HG03064 (cell line): ENCODE data around the gene TSC1.
"Not testable (repeated sequence)": the region's sequence is repeated elsewhere in the genome, so short reads cannot be mapped to it uniquely, and the experiment has no call there.

ENCODE experiments used
- ATAC-seq: cut with Tn5 transposase; IDR thresholded peaks from one replicate; pipeline ENCODE4 v1.9.1; 2021; ENCODE audit warnings: low read depth; ENCODE audit not compliant: unreplicated experiment

TSC1 gene

GRCh38 chr9:132978112-132978450 is 33.7 kb upstream of the TSC1 start:
- no peak for ATAC-seq

GRCh38 chr9:132976571-132976970 is 32.2 kb upstream of the TSC1 start:
- ATAC-seq = no peak

- ATAC-seq = no peak
Measured at GRCh38 chr9:132975961-132976360, 31.5 kb upstream of the TSC1 start.

GRCh38 chr9:132973713-132974112 is 29.3 kb upstream of the TSC1 start:
- no peak for ATAC-seq

DNA sequence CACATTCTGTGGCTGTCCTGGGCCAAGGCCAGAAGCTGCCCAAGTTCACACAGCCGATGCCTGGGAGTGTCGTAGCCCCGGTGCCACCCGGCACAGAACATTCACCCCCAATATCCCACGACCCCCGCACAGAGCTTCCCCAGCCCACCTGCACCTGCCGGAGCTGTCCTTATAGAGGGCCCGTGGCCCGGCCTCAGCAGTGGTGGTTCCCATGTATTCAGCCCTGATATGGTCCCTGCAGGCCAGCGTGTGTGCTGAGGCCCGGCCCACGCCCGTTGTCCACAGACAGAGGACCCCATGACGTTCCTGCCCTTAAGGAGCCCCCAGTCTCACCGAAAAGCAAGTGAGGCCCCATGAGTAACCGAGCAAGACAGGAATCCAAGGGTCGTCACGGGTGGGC is 28.8 kb upstream of the TSC1 start:
- ATAC-seq = no peak

DNA sequence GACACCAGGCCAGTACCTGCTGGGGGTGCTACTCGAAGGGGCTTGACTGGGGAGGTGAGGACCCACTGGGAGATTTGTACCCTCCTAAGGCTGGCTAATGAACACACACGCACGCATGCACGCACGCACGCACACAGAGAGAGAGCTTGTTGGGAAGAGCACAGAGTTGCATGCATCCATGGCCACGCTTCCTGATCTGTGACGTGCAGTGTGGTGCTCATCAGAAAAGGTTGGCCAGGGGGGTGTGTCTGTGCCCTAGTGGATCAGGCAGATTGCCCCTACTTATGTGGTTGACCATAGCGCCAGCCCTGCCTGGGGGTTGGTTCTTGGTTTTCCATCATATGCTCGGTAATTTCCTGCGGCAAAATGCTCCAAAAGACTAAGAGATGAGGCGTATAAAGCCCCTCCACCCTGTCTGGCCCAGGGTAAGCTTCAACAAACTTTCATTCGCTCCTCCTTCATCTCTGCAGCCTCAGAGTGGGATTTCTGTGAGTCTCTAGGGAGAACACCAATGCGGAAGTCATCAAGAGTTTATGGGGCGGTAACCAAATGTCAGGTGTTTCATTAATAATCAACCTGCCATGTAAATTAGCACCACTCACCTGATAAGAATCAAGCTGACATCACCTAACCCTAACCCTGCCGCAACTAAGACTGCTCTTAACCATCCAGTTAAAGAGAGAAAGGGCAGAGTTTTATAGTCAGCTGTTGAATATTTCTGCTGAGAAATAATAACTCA is 26.1 kb upstream of the TSC1 start:
- ATAC-seq = no peak

DNA sequence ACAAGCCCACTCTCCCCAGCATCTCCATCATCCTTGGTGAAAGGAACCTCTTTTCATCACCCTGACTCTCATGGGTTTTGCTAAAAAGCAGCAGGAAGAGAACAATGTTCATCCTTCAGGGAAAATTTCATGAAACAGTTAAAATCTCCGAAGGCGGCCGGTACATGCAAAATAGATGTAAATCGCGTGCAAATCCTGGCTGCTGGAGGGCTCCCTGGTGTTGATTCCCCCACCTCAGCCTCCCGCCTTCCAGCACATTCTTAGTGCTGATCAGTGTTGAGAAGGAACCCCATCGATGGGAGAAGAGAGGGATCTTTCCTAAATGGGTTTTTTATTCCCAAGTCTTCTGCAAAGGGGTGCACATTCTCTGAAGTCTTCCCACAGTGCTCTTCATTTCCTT is 25.4 kb upstream of the TSC1 start:
- no peak for ATAC-seq

DNA sequence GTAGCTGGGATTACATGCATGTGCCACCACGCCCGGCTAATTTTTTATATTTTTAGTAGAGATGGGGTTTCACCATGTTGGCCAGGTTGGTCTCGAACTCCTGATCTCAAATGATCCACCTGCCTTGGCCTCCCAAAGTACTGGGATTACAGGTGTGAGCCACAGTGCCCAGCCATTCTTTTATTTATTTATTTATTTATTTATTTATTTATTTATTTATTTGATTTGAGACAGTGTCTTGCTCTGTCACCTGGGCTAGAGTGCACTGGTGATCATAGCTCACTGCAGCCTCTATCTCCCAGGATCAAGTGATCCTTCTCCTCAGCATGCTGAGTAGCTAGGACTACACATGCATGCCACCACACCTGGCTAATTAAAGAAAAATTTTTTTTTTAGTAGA is 23.5 kb upstream of the TSC1 start:
- not testable (repeated sequence) for ATAC-seq

DNA sequence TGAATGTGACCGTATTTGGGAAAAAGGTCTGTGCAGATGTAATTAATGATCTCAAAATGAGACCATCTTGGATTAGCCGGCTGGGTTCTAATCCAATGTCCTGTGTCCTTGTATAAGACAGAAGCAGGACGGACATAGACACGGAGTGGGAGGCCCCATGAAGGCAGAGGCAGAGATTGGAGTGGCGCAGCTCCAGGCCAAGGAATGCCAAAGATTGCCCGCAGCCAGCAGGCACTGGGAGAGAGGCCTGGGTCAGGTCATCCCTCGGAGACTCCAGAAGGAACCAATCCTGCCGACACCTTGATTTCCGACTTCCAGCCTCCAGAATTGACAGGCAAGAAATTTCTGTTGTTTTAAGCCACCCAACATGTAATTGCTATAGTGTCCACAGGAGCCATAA is 21.1 kb upstream of the TSC1 start:
- ATAC-seq = no peak

- ATAC-seq = no peak
Measured at GRCh38 chr9:132961002-132961401, 16.6 kb upstream of the TSC1 start.

DNA sequence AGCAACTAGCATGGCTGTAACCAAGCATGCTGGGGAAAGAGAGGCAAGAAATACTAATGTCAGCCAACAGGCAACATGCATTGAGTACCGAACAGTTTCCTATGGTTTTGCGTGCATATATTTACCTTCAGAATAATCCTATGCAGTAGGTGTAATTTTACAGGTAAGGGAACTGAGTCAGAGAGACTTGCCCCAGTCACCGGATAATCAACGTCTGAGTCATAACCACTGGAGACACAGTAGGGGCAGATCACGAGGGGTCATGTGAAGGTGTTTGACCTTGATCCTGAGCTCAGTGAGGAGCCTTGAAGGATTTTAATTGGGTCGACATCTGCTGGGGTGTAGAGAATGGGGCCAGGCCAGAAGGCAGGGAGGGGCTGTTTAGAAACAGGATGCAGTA is 13.4 kb upstream of the TSC1 start:
- ATAC-seq = no peak

GRCh38 chr9:132955768-132956167 is 11.4 kb upstream of the TSC1 start:
- no peak for ATAC-seq

- no peak for ATAC-seq
Measured at GRCh38 chr9:132955123-132955522, 10.7 kb upstream of the TSC1 start.

DNA sequence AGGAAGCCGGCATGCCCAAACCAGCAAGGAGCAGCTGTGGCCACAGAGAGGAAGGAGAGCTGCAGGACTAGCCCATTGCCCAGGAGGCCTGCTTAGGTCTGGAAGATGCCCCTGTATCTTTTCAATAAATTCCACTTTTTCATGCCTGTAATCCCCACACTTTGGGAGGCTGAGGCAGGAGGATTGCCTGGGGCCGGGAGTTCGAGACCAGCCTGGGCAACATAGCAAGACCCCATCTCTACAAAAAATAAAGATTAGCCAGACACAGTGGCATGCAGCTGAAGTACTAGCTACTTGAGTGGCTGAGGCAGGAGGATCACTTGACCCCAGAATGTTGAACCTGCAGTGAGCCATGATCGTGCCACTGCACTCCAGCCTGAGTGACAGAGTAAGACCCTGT is 5.3 kb upstream of the TSC1 start:
- no peak for ATAC-seq

- no peak for ATAC-seq
Measured at GRCh38 chr9:132948482-132949050, 4.2 kb upstream of the TSC1 start.

DNA sequence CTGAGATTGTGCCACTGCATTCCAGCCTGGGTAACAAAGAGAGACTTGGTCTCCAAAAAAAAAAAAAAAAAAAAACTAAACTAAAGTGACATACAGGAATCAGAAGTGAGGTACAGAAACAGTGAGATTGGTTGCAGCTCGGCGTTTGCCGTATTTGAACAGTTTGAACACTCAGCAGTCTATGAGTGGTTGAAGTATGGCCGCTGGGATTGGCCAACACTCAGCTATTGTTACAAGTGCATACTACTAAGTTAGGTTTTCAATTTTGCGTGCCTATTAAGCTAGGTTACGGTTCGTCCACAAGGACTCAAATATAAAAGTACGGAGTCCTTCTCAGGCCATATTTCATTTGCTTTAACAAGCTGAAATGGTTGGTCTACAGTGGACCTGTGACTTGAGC is 3.3 kb upstream of the TSC1 start:
- ATAC-seq = no peak

GRCh38 chr9:132946631-132947295 is 2.3 kb upstream of the TSC1 start:
- ATAC-seq = no peak

GRCh38 chr9:132946211-132946610 is 1.8 kb upstream of the TSC1 start:
- ATAC-seq = no peak

GRCh38 chr9:132945186-132946130 is 1.0 kb upstream of the TSC1 start:
- no peak for ATAC-seq

GRCh38 chr9:132943651-132944293 is 644 bp downstream of the TSC1 start:
- no peak for ATAC-seq
